ENCODE results near the gene ADAM29.
"Not testable (repeated sequence)": the region's sequence is repeated elsewhere in the genome, so short reads cannot be mapped to it uniquely, and the experiment has no call there.

The ADAM29 gene

GRCh38 chr4:174918058-174918457 is at the start of gene ADAM29:
Gene ADAM29 (plus strand): TSS chr4:174918358. CDS start chr4:174975526, 57,168 bp downstream.
- DNase-seq (ENCODE audit: low read depth in 2 of 2): no peak

DNA sequence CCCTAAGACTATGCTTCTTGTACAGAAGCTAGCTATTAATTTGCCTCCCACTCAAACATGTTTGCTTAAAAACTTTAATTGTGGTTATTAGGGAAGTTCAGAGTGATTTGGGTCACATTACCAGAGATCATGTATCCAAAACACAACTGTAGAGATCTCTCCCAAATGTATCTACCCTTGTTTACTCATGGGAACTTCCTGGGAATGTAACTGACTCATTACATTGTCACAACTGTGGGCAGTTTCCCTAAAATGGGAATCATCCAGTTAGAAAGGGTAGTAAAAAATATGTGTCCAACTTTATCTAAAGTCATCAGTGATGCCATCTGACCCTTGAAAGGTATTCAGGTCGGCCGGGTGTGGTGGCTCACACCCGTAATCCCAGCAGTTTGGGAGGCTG is 48.8 kb upstream of the ADAM29 start:
- no peak for DNase-seq (ENCODE audit: low read depth in 2 of 2)

DNA sequence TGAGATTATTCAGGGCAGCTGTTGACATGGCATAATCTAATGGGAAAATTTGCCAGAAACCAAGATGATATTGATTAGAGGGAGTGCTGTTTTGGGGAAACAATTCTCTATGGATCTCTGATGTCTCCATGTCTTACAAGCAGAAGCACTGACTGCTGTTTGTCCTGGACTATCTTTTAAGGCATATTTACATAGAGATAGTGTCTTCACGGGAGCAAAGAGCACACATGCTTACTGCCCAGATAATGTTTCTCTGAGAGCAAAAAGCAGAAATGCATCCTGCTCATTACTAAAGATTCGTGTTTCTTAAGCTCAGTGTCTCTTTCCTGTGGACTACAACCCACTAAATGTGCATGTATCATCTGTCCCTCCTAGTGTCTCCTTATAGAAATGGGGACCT is 47.8 kb upstream of the ADAM29 start:
- no peak for DNase-seq (ENCODE audit: low read depth in 2 of 2)

GRCh38 chr4:174871407-174871806 is 46.8 kb upstream of the ADAM29 start:
- DNase-seq (ENCODE audit: low read depth in 2 of 2): no peak

DNA sequence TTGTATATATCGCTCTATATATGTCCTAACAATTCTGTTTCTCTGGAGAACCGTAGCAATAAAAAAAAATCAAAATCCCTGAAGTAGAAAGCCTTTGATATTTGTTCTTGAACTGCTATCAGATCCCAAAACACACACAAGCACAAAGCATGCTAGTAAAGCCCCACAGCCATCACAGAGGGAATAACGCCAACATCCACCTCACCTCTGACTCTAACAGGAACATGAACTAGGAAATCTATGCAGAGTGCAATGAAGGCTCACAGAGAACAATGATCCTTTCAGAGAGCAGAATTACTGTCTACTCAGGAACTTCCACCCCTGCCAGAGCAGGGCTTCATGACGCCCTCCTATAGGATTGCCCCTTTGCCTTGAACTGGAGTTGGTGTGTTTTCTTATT is 45.0 kb upstream of the ADAM29 start:
- not testable (repeated sequence) for DNase-seq (ENCODE audit: low read depth in 2 of 2)

DNA sequence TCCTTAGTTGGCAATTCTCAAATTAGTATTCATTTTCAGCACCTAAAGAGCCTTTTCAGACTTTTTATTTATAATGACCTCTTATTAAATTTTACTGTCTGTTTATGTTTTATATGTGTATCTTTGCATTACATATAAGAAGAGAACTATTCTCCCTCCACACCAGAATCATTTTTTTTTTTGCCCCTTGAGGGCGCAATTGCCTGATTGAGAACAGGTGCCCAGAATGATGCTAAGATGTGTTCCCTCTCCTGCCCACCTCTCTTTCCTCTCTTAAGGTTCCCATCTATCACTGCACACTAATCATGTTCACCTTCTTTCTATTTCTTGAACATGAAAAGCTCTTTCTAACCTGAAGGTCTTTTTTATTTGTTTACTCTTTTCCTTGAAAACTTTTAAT is 44.2 kb upstream of the ADAM29 start:
- DNase-seq (ENCODE audit: low read depth in 2 of 2): no peak

DNA sequence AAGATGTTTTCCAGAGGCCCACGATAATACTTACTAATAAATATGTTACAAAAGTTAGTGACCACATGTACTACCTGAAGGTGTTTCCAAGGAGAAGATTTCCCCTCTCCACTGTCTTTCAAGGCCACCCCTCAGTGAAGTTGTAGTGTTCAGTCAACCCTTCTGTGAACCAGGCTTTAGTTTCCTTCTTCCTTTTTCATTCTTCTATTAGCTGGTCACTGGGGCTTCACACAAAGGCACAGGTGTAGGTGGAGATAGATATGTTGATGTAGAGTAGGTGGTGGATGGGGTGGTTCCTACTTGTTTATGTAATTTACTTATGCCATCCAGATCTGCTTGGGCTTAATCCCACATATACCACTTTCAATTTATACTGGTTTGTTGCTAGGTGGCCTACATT is 43.3 kb upstream of the ADAM29 start:
- no peak for DNase-seq (ENCODE audit: low read depth in 2 of 2)

DNA sequence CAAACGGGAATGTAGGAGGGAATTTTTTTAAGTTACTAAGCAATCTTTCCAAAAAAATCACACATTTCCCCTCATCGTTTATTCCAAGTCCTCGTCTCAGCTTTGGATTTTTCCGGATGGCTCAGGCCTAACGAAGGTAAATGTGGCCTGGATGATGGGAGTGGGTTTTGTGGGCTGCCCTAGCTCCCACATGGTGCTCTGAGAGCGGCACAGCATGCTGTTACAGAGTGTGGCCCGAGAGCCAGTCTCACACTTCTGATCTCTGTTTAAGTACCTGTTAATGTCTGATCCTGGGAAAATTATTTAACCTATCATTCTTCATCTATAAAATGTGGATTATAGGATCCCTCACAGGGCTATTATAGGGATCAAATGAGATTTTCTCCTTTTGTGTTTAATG is 38.2 kb upstream of the ADAM29 start:
- DNase-seq (ENCODE audit: low read depth in 2 of 2): no peak

- DNase-seq (ENCODE audit: low read depth in 2 of 2): no peak
These were observed 35.7 kb upstream of the ADAM29 start for GRCh38 chr4:174882317-174882992.

DNA sequence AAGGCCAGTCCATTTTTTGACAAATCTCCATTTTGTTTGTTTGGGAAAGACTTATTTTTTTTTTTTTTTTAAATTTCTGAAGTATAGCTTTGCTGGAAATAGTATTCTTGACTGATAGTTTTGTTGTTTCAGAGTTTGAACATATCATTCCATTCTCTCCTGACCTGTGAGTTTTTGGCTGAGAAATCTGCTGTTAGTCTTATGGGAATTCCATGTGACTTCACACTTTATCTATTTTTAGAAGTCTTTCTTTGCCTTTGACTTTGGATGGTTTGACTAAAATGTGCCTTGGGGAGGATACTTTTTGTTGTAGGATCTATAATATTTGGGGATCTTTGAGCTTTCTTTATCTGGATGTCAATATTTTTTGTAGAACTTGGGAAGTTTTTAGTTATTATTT is 10.7 kb upstream of the ADAM29 start:
- DNase-seq (ENCODE audit: low read depth in 2 of 2): no peak

GRCh38 chr4:174910271-174910670 is 7.9 kb upstream of the ADAM29 start:
- DNase-seq (ENCODE audit: low read depth in 2 of 2): no peak

- no peak for DNase-seq (ENCODE audit: low read depth in 2 of 2)
These were observed 5.1 kb upstream of the ADAM29 start for GRCh38 chr4:174912919-174913543.

DNA sequence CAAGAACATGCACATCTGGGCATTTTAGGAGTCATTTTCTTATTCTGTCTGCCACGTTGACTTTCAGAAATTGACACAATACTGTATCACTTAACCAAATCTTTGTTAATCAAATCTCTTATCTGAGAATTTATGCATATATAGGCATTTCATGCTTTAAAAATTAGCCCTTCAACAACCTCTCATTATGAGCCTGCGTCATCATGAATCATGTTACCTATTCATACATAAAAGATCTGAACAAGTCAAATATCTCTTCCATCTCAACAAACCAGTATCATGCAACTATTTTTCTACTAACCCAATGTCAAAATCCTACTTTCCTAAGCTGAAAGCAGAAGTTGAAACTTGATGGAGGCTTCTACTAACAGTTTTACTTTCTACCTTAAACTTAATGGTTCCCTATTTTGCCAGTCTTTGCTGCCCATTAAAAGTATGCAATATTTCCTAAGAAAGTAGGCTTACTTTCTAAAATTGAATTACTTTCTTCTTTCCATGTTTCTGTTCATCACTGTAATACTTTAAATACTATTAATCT is 1.8 kb downstream of the ADAM29 start:
- no peak for DNase-seq (ENCODE audit: low read depth in 2 of 2)

GRCh38 chr4:174926958-174927357 is 8.8 kb downstream of the ADAM29 start:
- no peak for DNase-seq (ENCODE audit: low read depth in 2 of 2)

DNA sequence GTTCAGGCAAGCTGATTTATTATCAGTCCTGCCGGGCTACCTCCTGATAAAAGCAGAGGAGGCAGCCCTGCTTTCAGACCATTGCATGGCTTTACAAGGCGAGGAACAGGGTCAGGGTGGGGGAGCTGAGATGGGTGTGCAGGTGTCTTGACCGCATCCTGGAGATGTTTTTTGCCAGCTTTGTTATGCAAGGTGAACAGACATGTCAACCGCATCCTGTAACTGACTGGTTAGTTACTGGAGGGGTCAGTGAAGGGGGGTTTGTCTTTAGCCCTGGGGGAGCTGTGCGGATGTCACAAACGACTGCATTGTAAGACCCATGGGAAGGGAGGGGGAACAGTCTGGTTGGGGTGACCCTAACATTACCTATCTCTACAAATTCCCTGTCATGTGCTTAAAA is 10.0 kb downstream of the ADAM29 start:
- no peak for DNase-seq (ENCODE audit: low read depth in 2 of 2)

DNA sequence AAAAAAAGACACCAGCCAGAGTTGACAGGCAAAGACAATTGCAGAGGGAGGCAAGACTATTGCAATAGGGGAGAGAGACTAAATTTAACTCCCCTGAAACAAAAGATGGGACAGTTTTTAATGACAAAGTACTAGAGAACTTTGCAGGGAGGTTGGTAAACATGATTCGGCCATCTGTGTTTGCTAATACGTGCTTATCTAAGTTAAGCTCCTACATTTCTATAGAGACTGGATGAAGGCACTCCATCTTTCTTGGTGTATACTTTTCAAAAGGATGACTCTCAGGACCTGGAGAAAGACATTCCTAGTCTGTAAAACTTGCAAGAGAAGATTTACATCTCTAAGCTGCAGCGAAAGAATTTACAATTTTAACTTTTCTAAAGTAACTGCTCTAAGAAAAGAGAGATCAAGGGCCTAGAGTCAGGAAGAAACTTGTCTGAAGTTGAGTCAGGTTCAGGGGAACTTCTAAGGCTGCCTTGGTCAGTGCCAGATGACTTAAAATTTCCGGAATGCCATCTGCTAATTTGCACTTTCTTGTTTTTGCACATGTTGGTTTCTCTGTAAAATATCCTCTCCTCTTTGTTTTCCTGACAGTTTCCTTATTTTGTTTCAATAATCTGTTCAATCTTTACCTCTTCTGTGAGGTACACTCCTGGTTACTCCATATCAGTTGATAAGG is 10.6 kb downstream of the ADAM29 start:
- no peak for DNase-seq (ENCODE audit: low read depth in 2 of 2)

DNA sequence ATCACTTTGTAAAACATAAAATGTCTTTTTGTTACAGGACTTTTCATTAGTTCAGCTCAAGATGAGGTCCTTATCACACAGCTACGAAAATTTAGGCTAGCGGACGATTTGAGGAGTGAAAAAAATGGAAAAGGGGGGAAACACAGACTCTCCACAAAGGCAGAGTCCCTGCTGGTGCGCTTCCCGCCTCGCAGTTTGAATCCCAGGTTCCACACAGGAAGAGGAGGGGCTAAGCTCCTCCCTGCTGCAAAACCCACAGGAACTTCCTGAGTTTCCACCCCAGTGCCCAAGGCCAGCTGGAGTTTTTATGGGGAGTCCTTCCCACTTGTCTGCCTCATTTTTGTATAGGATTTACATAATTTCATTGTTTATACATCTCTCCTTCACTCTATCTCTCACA is 11.2 kb downstream of the ADAM29 start:
- DNase-seq (ENCODE audit: low read depth in 2 of 2): no peak

- no peak for DNase-seq (ENCODE audit: low read depth in 2 of 2)
These were observed 12.7 kb downstream of the ADAM29 start for GRCh38 chr4:174930895-174931294.

- no peak for DNase-seq (ENCODE audit: low read depth in 2 of 2)
These were observed 14.9 kb downstream of the ADAM29 start for GRCh38 chr4:174933083-174933482.

DNA sequence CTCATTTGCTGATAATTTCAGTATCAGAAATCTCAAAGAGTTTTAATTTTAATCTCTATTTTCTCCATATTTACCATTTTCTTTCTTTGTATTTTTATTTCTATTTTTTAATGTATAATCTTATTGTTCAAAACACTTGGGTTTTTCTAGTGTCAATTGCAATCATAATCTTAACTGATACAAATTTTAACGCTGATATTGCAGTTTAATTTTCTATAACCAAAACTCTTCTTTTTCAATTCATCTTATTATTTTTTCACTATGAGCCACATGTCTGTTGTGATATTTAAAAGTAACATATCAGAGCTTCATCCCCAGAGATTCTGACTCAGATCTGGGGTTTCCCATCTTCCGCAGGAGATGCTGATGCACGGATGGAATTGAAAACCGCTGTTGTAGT is 16.2 kb downstream of the ADAM29 start:
- no peak for DNase-seq (ENCODE audit: low read depth in 2 of 2)

GRCh38 chr4:174935607-174936006 is 17.4 kb downstream of the ADAM29 start:
- no peak for DNase-seq (ENCODE audit: low read depth in 2 of 2)

DNA sequence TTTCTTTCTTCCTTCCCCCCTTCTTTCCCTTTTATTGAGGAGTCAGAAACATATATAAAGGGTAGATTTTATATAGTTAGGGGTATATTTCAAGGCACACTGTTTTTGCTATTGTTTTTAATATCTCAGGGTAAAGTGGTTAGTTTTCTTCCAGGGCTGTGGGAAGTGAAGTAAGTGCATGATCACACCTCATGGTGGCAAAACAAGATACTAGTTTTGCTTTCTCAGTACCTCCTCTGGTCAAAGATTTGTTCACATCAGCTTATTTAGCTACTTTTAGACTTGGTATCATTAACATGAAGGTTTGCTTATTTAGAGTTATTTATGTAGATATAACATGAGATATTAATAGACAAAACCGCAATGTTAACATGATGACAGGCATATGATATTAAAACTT is 21.8 kb downstream of the ADAM29 start:
- DNase-seq (ENCODE audit: low read depth in 2 of 2): no peak

GRCh38 chr4:174946246-174946645 is 28.1 kb downstream of the ADAM29 start:
- DNase-seq (ENCODE audit: low read depth in 2 of 2): no peak
